GM15510 (cell line): ENCODE results near the gene CYTIP.

ENCODE experiments used
- POLR2A ChIP-seq: IDR thresholded peaks from 3 replicates; pipeline ENCODE4 v1.6.1; 2011; ENCODE audit warnings: borderline replicate concordance; ENCODE audit not compliant: insufficient read length; ENCODE audit errors: extremely low read depth

CYTIP gene

DNA sequence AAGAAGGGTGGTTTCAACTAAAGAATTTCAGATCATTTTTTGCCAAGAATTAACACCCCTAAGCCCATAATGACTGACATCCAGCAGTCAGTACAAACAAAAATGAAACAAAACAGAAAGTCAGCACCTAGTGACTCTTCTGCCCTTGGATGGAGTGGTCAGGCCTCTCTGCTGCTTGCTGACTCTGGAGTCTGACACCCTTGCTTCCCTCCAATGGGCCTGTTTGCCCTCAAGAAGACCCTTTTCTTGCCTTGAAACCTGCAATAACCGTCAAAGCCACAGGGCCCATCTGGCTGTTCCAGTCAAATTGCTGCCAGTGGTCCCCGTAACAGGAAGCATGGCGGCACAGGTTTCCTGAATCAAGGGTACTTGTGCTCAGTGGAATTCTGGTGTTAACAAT lies 27.2 kb upstream of the CYTIP start:
- no peak for TF ChIP-seq POLR2A

DNA sequence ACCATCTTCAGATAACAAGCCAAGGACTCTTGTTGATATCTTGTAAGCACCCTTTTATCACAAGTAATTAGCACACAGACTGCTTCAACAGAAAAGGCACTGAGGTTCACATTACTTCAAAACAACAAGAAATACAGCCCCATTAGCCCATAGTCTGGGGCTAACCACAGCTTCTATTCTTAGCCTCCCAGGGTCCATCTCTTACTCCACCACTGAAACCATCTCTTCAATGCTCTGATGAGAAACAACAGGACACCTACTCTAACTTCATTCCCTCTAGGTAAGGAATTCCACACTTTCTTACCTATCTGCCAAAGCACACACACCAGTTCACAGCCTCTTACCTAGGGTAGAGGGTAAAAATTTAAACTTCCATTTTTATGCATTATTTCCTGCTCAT lies 26.4 kb upstream of the CYTIP start:
- TF ChIP-seq POLR2A: no peak

- TF ChIP-seq POLR2A: no peak
These were observed 25.8 kb upstream of the CYTIP start for GRCh38 chr2:157469726-157470125.

- TF ChIP-seq POLR2A: no peak
These were observed 25.2 kb upstream of the CYTIP start for GRCh38 chr2:157468931-157469708.

DNA sequence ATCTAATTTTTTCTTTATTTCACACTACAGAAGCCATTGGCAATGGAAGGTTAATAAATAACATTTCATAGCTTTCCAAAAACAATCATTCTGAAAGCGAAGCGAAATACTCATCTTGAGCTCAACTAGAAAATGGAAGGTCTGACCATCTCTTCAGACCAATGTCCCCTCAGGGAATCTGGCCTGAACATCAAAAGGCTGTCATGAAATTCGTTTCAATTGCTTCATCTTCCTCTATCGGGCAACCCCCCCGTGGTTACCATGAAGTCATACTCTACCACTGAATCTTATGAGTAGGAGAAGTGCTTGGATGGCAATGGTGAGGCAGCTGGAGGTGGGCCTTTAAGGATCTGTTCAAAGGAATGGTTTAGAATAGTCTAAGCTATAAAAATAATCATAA lies 22.9 kb upstream of the CYTIP start:
- TF ChIP-seq POLR2A: no peak

GRCh38 chr2:157465554-157465953 lies 21.7 kb upstream of the CYTIP start:
- no peak for TF ChIP-seq POLR2A

GRCh38 chr2:157463002-157463401 lies 19.1 kb upstream of the CYTIP start:
- no peak for TF ChIP-seq POLR2A

GRCh38 chr2:157460897-157461296 lies 17.0 kb upstream of the CYTIP start:
- TF ChIP-seq POLR2A: no peak

DNA sequence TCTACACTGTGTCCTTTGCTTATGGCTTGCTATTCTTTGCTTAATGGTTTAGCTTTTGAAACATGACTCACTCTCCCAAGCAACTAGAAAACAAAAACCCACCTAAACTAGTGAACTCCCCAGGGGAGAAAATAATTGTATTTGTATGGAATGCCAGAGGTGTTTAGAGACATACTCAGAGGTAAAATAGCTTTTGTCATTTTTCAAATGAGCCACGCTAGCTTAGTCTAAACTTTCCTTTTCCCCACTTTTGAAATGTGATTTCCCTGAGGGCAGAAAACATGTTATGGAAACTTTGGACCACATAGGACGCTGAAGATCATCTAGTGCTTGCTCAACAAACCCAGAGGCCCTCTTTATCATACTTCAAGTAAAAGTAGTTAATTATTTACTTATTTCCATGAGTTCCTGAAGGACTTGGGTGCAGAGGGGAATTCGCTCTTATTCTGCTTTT lies 16.5 kb upstream of the CYTIP start:
- no peak for TF ChIP-seq POLR2A

- no peak for TF ChIP-seq POLR2A
These were observed 15.6 kb upstream of the CYTIP start for GRCh38 chr2:157459486-157459885.

GRCh38 chr2:157447741-157448140 lies 3.9 kb upstream of the CYTIP start:
- TF ChIP-seq POLR2A: no peak

GRCh38 chr2:157447031-157447430 lies 3.1 kb upstream of the CYTIP start:
- no peak for TF ChIP-seq POLR2A

- TF ChIP-seq POLR2A: peak; percentile 20
These were observed 752 bp upstream of the CYTIP start for GRCh38 chr2:157444641-157445040.

- no peak for TF ChIP-seq POLR2A
These were observed 799 bp downstream of the CYTIP start for GRCh38 chr2:157443090-157443489.

DNA sequence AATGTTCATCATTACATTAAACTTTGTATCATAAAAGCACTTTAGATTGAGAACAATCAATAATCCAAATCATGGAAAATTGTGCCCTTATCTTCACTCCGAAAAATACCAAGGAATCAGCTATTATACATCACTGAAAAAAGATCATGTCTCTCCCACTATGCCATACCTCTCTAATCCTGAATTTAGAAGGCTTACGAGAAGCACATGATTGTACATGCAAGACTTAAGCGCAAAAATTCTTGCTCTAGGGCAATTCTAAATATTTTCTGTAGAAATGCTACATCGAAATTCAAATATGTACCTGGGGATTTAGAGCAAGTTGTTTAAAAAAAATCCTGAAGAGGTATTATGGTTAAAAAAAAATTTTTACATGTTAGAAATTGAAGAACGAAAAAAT lies 1.3 kb downstream of the CYTIP start:
- no peak for TF ChIP-seq POLR2A

GRCh38 chr2:157442191-157442590 lies 1.7 kb downstream of the CYTIP start:
- TF ChIP-seq POLR2A: no peak
